GM12874 (cell line): ENCODE results near the gene SLC38A10.

Source experiments
- CTCF ChIP-seq: IDR thresholded peaks from 2 replicates; pipeline ENCODE4 v1.5.1; 2011; ENCODE audit warnings: low read depth, mild to moderate bottlenecking, control low read depth, low read length, moderate library complexity; ENCODE audit not compliant: insufficient read depth

Gene SLC38A10

GRCh38 chr17:81302324-81302723 is 7.2 kb upstream of the SLC38A10 start:
- TF ChIP-seq CTCF: no peak

- TF ChIP-seq CTCF: no peak
Observed at GRCh38 chr17:81301195-81302144, 6.4 kb upstream of the SLC38A10 start.

GRCh38 chr17:81300586-81301155 is 5.6 kb upstream of the SLC38A10 start:
- no peak for TF ChIP-seq CTCF

- TF ChIP-seq CTCF: no peak
Observed at GRCh38 chr17:81299846-81300585, 4.9 kb upstream of the SLC38A10 start.

GRCh38 chr17:81298991-81299738 is 4.1 kb upstream of the SLC38A10 start:
- TF ChIP-seq CTCF: no peak

GRCh38 chr17:81298325-81298990 is 3.4 kb upstream of the SLC38A10 start:
- no peak for TF ChIP-seq CTCF
